ENCODE data around the gene GPR180. TPM values are rescaled to one million over a fixed set of nuclear protein-coding genes. Genes with fewer than 3 reads are reported as not detected.

Gene GPR180
- 11.2 to 14.1 TPM (median 11.7 TPM) in 3 replicates for total RNA-seq
- long read RNA-seq, full-length matches to known transcripts = 32 of 48 reads
- long read RNA-seq, partial matches to known transcripts = 1 of 48 reads
- long read RNA-seq, other reads (novel, unspliced or antisense) = 15 of 48 reads

DNA sequence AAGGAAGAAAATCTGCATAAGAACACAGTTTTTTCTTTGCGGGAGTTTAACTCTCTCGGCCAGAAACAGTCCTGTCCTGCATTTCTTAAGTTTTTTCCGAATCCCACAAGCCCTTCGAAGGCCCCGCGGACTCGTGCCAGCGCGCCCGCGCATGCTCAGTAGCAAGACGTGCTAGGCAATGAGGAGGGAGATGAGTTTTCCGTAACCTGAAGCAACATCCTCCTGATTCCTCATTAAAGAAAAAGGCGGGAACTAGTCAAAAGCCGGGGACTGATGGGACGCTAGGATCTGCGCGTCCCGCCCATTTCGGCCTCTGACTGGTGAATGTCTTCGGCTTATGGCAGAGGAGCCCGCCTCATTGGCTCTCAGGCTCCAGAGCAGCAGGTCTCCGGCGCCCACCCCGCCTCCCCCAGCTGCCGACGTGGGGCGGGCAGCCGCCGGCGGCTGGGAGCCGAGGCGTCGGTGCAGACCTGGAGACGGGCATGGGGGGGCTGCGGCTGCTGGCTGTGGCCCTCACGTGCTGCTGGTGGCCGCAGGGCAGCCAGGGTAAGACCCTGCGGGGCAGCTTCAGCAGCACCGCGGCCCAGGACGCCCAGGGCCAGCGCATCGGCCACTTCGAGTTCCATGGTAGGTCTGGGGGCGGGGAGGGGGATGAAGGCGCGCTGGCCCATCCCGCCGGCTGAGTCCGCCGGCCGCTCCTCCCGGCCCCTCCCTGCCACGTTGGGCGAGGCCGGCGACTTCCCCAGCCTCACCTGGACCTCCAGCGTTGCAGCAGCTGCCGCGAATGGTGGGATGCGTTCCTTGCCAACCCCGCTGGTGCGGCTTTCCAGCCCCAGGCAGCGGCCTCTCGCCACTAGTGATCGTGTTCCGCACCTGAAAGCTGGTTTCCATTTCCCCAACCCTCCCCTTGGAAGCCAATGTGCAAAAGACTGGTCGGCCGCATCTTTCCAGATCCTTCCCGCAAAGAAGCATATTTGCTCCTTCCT lies at the start of gene GPR180:
Gene GPR180 (plus strand): TSS at position 412 of the 986 bp plus-strand sequence. CDS start 71 bp downstream, at position 483.
- peak within 1 kb of the TSS; percentile 91 for H3K27ac Mint-ChIP-seq (ENCODE audit: unreplicated experiment)
- peaks cover 6% of the 10 kb centered on the region for H3K36me3 Mint-ChIP-seq (ENCODE audit: low read depth)
- H3K9me3 Mint-ChIP-seq (ENCODE audit: low read depth) = peaks cover 5% of the 10 kb centered on the region
- TF ChIP-seq, protein P1, sequence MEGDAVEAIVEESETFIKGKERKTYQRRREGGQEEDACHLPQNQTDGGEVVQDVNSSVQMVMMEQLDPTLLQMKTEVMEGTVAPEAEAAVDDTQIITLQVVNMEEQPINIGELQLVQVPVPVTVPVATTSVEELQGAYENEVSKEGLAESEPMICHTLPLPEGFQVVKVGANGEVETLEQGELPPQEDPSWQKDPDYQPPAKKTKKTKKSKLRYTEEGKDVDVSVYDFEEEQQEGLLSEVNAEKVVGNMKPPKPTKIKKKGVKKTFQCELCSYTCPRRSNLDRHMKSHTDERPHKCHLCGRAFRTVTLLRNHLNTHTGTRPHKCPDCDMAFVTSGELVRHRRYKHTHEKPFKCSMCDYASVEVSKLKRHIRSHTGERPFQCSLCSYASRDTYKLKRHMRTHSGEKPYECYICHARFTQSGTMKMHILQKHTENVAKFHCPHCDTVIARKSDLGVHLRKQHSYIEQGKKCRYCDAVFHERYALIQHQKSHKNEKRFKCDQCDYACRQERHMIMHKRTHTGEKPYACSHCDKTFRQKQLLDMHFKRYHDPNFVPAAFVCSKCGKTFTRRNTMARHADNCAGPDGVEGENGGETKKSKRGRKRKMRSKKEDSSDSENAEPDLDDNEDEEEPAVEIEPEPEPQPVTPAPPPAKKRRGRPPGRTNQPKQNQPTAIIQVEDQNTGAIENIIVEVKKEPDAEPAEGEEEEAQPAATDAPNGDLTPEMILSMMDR (IDR thresholded peaks at IDR 0.05) = no peak
- no peaks in the 10 kb centered on the region for H3K27me3 Mint-ChIP-seq (ENCODE audit: low read depth)
- peaks cover 26% of the 10 kb centered on the region for H3K4me1 Mint-ChIP-seq (ENCODE audit: low read depth)
- peak; percentile 98 for DNase-seq (ENCODE audit: low spot score)
- peak within 1 kb of the TSS; percentile 90 for H3K4me3 Mint-ChIP-seq (ENCODE audit: unreplicated experiment)

DNA sequence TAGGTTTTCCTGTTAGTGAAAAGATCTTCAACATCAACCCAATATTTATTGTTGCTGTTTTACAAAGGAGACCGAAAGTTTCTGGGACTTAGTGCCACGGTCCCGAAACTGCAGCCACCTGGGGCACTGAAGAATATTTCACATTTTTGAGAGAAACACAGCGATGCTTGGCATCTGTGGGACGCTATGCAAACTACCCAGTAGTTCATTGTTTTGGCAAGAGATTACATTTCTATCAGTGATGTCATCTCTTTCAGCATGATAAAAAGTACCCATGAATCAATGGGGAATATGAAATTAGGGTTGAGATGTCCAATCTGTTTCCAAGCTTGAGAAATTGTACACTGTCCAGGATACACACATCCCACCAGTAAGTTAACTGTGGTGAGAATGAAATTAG lies 49.6 kb upstream of the GPR180 start:
- no peaks in the 10 kb centered on the region for H3K9me3 Mint-ChIP-seq (ENCODE audit: low read depth)
- H3K4me1 Mint-ChIP-seq (ENCODE audit: low read depth) = peaks cover 16% of the 10 kb centered on the region
- no peak overlapping the region for H3K27ac Mint-ChIP-seq (ENCODE audit: unreplicated experiment)
- TF ChIP-seq, protein P1 (IDR thresholded peaks at IDR 0.05) = no peak
- H3K36me3 Mint-ChIP-seq (ENCODE audit: low read depth) = no peaks in the 10 kb centered on the region
- no peak overlapping the region for H3K4me3 Mint-ChIP-seq (ENCODE audit: unreplicated experiment)
- no peak for DNase-seq (ENCODE audit: low spot score)
- H3K27me3 Mint-ChIP-seq (ENCODE audit: low read depth) = no peaks in the 10 kb centered on the region

DNA sequence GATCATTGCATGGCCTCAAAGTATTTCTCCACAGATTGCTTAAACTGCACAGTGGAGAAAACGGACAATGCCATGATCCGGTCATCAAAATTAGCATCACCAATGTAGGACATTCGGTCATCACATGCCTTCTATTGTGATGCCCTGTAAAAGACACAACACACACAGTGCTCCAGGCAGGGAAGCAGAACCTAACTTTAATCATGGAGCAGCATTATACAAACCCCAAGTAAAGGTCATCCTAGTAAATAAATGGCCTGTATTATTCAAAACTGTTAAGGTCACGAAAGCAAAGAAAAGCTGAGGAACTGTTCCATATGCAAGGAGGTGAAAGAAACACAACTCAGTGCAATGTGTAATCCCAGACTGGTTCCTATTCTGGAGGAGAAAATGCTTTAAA lies 47.9 kb upstream of the GPR180 start:
- no peak for DNase-seq (ENCODE audit: low spot score)
- no peaks in the 10 kb centered on the region for H3K9me3 Mint-ChIP-seq (ENCODE audit: low read depth)
- TF ChIP-seq, protein P1 (IDR thresholded peaks at IDR 0.05) = no peak
- H3K4me3 Mint-ChIP-seq (ENCODE audit: unreplicated experiment) = no peak overlapping the region
- H3K27ac Mint-ChIP-seq (ENCODE audit: unreplicated experiment) = no peak overlapping the region
- no peaks in the 10 kb centered on the region for H3K36me3 Mint-ChIP-seq (ENCODE audit: low read depth)
- no peaks in the 10 kb centered on the region for H3K27me3 Mint-ChIP-seq (ENCODE audit: low read depth)
- peaks cover 8% of the 10 kb centered on the region for H3K4me1 Mint-ChIP-seq (ENCODE audit: low read depth)

DNA sequence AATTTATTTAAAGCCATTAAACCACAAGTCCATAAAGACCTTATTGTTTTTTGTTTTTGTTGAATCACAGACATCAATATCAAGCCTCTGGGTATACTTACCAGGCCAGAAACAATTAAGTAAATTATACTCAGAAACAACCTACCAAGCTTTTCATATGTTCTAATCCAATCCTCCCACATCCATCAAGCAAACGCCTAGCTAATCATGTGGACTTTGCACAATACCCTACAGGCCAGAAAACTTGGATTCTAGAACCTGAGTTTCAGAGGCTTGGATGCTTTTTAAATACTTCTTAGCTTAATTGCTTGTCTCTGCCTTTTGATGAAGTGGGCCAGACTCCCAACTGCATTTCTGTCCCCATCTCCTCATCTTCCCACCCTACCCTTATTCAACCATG lies 45.6 kb upstream of the GPR180 start:
- DNase-seq (ENCODE audit: low spot score) = no peak
- no peaks in the 10 kb centered on the region for H3K4me1 Mint-ChIP-seq (ENCODE audit: low read depth)
- TF ChIP-seq, protein P1 (IDR thresholded peaks at IDR 0.05) = no peak
- no peak overlapping the region for H3K27ac Mint-ChIP-seq (ENCODE audit: unreplicated experiment)
- no peaks in the 10 kb centered on the region for H3K27me3 Mint-ChIP-seq (ENCODE audit: low read depth)
- H3K36me3 Mint-ChIP-seq (ENCODE audit: low read depth) = no peaks in the 10 kb centered on the region
- no peaks in the 10 kb centered on the region for H3K9me3 Mint-ChIP-seq (ENCODE audit: low read depth)
- H3K4me3 Mint-ChIP-seq (ENCODE audit: unreplicated experiment) = no peak overlapping the region

DNA sequence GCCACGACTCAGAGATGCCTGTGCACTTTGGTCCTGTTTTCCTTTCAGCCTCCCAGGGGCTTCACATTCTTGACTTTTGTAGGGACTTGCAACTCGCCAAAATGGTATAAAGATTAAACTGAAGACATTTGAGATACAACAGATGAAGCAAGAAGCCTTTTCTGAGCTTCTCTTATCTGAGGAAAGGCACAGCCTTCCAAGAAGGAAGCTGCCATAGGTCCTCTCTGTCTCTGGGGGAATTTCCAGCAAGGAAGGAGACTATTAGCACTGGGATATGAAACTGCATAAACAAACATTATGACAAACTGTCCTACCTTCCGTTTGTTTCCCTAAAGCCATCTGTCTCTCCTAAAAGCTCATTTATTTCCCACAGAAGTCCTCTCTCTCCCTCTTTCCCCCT lies 45.0 kb upstream of the GPR180 start:
- Mint-ChIP-seq H3K27ac (ENCODE audit: unreplicated experiment) (no peak overlapping the region), H3K4me3 (ENCODE audit: unreplicated experiment) (no peak overlapping the region), H3K27me3 (ENCODE audit: low read depth) (no peaks in the 10 kb centered on the region), H3K4me1 (ENCODE audit: low read depth) (no peaks in the 10 kb centered on the region), H3K9me3 (ENCODE audit: low read depth) (no peaks in the 10 kb centered on the region), H3K36me3 (ENCODE audit: low read depth) (no peaks in the 10 kb centered on the region)
- DNase-seq (ENCODE audit: low spot score) = no peak
- TF ChIP-seq, protein P1 (IDR thresholded peaks at IDR 0.05) = no peak

Data from chondrocyte (in vitro differentiated cells).